Lower leg skin (tissue), 4 donors: Measurements from ENCODE around the gene SAMD5. TPM values are rescaled to one million over a fixed set of nuclear protein-coding genes. Genes with fewer than 3 reads are reported as not detected.

Source experiments
- DNase-seq, 2 donors: peaks; one replicate each; pipeline ENCODE4 v3.0.0-alpha.2; 2019; ENCODE audit warnings: low spot score in 2 of 2
- H3K4me3 ChIP-seq: fragments of 200-600 bp; sonication (generic); 2 replicates; pipeline ENCODE4 v1.5.1; 2017; ENCODE audit warnings: mild to moderate bottlenecking, low read depth; ENCODE audit not compliant: poor library complexity, severe bottlenecking
- POLR2A ChIP-seq, 2 donors: fragments of 450-650 bp; IDR thresholded peaks; one replicate each; pipeline ENCODE4 v1.6.1; 2016 to 2017; ENCODE audit warnings: antibody characterized with exemption in 2 of 2, mild to moderate bottlenecking in 1 of 2, moderate library complexity in 1 of 2
- WGBS, 2 donors: methylation state at CpG; one replicate each; pipeline ENCODE4 v1.1.5; 2018; 5-methylcytosine and 5-hydroxymethylcytosine counted together
- intact Hi-C: fragments of 100-400 bp; cut with DNase I; formaldehyde crosslinking; loops from one replicate; pipeline ENCODE4 v1.15.0; 2023; ENCODE audit warnings: low total_unique reads
- total RNA-seq, 4 donors: library from RNA; depleted of rRNA; stranded (reverse); fragments of >200 nt; gene quantifications; one replicate each; pipeline ENCODE4 v1.1.0, GENCODE V29; 2016
- TF ChIP-seq, protein P1 (sequence below), 3 donors: fragments of 450-650 bp; IDR thresholded peaks; one replicate each; pipeline ENCODE4 v1.5.1; 2016; ENCODE audit warnings: antibody characterized with exemption in 3 of 3, mild to moderate bottlenecking in 3 of 3, moderate library complexity in 2 of 3

SAMD5 gene
- total RNA-seq, 4 donors from 2014 or later: 0.38 to 2.9 (median 0.87) TPM

DNA sequence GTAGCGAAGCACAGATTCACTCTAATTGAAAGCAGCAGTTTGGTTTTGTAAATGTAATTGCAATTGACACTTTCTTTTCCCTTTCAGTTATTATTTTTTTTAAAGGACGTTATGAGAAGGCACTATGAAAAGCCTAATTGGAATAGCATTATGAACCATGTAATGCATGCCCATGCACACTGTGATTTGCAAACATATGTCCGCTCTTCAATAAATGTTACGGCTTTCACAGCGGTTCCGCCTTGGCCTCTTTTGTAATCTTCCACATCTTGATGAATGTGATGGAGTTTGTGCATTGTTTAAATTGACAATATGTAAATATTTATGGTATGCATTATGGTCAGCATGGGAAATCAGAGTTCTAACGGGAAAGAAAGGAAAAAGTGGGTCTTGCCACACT, 61.3 kb downstream of the SAMD5 start:
- WGBS, 2 donors: 92% methylated on average over 7 of the region's 7 CpGs
- TF ChIP-seq POLR2A (IDR thresholded peaks at IDR 0.05): no peak
- TF ChIP-seq, protein P1, sequence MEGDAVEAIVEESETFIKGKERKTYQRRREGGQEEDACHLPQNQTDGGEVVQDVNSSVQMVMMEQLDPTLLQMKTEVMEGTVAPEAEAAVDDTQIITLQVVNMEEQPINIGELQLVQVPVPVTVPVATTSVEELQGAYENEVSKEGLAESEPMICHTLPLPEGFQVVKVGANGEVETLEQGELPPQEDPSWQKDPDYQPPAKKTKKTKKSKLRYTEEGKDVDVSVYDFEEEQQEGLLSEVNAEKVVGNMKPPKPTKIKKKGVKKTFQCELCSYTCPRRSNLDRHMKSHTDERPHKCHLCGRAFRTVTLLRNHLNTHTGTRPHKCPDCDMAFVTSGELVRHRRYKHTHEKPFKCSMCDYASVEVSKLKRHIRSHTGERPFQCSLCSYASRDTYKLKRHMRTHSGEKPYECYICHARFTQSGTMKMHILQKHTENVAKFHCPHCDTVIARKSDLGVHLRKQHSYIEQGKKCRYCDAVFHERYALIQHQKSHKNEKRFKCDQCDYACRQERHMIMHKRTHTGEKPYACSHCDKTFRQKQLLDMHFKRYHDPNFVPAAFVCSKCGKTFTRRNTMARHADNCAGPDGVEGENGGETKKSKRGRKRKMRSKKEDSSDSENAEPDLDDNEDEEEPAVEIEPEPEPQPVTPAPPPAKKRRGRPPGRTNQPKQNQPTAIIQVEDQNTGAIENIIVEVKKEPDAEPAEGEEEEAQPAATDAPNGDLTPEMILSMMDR (IDR thresholded peaks at IDR 0.05): no peak
- intact Hi-C loops: no loop called here
- no peak for DNase-seq
- H3K4me3 ChIP-seq: no peak overlapping the region

- TF ChIP-seq POLR2A (IDR thresholded peaks at IDR 0.05): no peak
- TF ChIP-seq, protein P1 (IDR thresholded peaks at IDR 0.05): no peak
- intact Hi-C loops: no loop called here
- no peak overlapping the region for H3K4me3 ChIP-seq
- no peak for DNase-seq
- WGBS, 2 donors: 87 to 94% methylated on average over 2 of the region's 2 CpGs
These were observed 62.2 kb downstream of the SAMD5 start for GRCh38 chr6:147570681-147571080.

DNA sequence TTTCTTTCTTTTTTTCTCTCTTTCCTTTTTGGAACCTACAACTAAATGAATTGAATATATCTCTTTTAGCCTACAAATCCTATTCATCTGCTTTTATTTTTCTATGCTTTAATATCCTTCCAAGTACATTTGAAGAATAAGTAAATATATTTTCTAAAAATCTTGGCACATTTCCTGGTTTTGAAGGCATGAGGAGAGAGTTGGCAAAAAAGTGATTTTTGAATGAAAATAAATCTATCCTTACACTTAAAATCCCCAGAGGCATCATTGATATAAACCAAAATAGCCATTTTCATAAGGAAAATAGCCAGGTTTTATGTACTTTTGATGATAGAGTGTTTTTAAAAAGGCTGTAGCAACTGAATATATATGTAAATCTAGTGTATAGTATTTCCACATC, 69.0 kb downstream of the SAMD5 start:
- intact Hi-C loops: no loop called here
- no peak for TF ChIP-seq POLR2A (IDR thresholded peaks at IDR 0.05)
- TF ChIP-seq, protein P1 (IDR thresholded peaks at IDR 0.05): no peak
- H3K4me3 ChIP-seq: no peak overlapping the region
- DNase-seq: no peak

DNA sequence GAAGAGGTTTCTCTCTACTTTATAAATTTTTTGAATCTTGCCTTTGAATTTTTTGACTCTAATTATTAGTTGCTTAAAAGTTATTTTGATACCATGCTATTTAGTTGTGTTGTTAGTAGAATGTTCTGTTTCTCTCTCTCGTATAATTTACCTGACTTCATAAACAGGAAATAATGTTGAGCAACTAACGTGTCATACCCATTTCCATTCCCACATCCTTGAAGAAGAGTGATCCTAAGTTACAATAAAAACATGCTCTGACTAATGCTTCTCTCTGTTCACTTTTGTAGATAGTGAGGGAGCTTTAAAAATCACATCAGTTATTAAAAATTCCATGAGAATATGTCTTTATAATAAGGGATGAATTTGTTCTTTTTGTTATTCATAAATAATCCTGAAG, 69.7 kb downstream of the SAMD5 start:
- WGBS, 2 donors: 69 to 91% methylated on average over 2 of the region's 2 CpGs
- intact Hi-C loops: no loop called here

GRCh38 chr6:147578883-147579282, 70.4 kb downstream of the SAMD5 start:
- intact Hi-C loops: no loop called here
- TF ChIP-seq, protein P1 (IDR thresholded peaks at IDR 0.05): no peak
- TF ChIP-seq POLR2A (IDR thresholded peaks at IDR 0.05): no peak
- 55 to 63% methylated on average over 2 of the region's 2 CpGs for WGBS, 2 donors
- DNase-seq: no peak
- no peak overlapping the region for H3K4me3 ChIP-seq

More for the DNA sequence above, 69.7 kb downstream of the SAMD5 start:
- TF ChIP-seq, protein P1 (IDR thresholded peaks at IDR 0.05): no peak
- TF ChIP-seq POLR2A (IDR thresholded peaks at IDR 0.05): no peak
- DNase-seq: no peak
- H3K4me3 ChIP-seq: no peak overlapping the region

- WGBS, 2 donors: 54 to 57% methylated on average over 3 of the region's 3 CpGs
- intact Hi-C loops: no loop called here
These were observed 71.2 kb downstream of the SAMD5 start for GRCh38 chr6:147579667-147580066.

More at GRCh38 chr6:147579667-147580066, 71.2 kb downstream of the SAMD5 start:
- DNase-seq: no peak
- no peak overlapping the region for H3K4me3 ChIP-seq
- no peak for TF ChIP-seq POLR2A (IDR thresholded peaks at IDR 0.05)
- TF ChIP-seq, protein P1 (IDR thresholded peaks at IDR 0.05): no peak
